Parathyroid adenoma (tissue), 2 donors: ENCODE results near the gene LARGE1.

ENCODE experiments used
- H2AFZ ChIP-seq: fragments of 300-600 bp; sonication (generic); one replicate; pipeline ENCODE4 v1.7.0; 2017; ENCODE audit warnings: antibody characterized with exemption, mild to moderate bottlenecking
- H3K27ac ChIP-seq: fragments of 300-600 bp; sonication (generic); one replicate; pipeline ENCODE4 v1.7.0; 2017
- H3K27me3 ChIP-seq: fragments of 300-600 bp; sonication (generic); one replicate; pipeline ENCODE4 v1.7.0; 2017; ENCODE audit warnings: low read length; ENCODE audit not compliant: control insufficient read depth, insufficient read depth
- H3K36me3 ChIP-seq: fragments of 300-600 bp; sonication (generic); one replicate; pipeline ENCODE4 v1.7.0; 2017; ENCODE audit warnings: low read length; ENCODE audit not compliant: control insufficient read depth, insufficient read depth
- H3K4me1 ChIP-seq: fragments of 300-600 bp; sonication (generic); one replicate; pipeline ENCODE4 v1.7.0; 2017; ENCODE audit warnings: control low read depth
- H3K4me2 ChIP-seq: fragments of 300-600 bp; sonication (generic); one replicate; pipeline ENCODE4 v1.7.0; 2017; ENCODE audit warnings: low read length
- H3K4me3 ChIP-seq: fragments of 300-600 bp; sonication (generic); one replicate; pipeline ENCODE4 v1.7.0; 2017; ENCODE audit warnings: low read depth, low read length
- H3K79me2 ChIP-seq: fragments of 300-600 bp; sonication (generic); one replicate; pipeline ENCODE4 v1.7.0; 2017; ENCODE audit warnings: control low read depth
- H3K9ac ChIP-seq: fragments of 300-600 bp; sonication (generic); one replicate; pipeline ENCODE4 v1.7.0; 2017; ENCODE audit warnings: mild to moderate bottlenecking
- H3K9me3 ChIP-seq: fragments of 300-600 bp; sonication (generic); one replicate; pipeline ENCODE4 v1.7.0; 2017; ENCODE audit warnings: low read length; ENCODE audit not compliant: control insufficient read depth
- CTCF ChIP-seq: fragments of 300-600 bp; sonication (generic); IDR thresholded peaks from one replicate; pipeline ENCODE4 v1.7.0; 2017; ENCODE audit warnings: antibody characterized with exemption, mild to moderate bottlenecking
- donor health status: primary hyperparathyroidism.

LARGE1 gene

GRCh38 chr22:33917744-33918406 is 2.4 kb downstream of the LARGE1 start:
- no peak overlapping the region for H3K4me3 ChIP-seq
- H3K79me2 ChIP-seq = no peaks in the 10 kb centered on the region
- H3K27ac ChIP-seq = no peak overlapping the region
- no peaks in the 10 kb centered on the region for H3K27me3 ChIP-seq
- no peak overlapping the region for H3K4me2 ChIP-seq
- TF ChIP-seq CTCF = no peak
- H3K9me3 ChIP-seq = no peaks in the 10 kb centered on the region
- H3K9ac ChIP-seq = no peak overlapping the region
- H3K36me3 ChIP-seq = no peaks in the 10 kb centered on the region
- H3K4me1 ChIP-seq = no peaks in the 10 kb centered on the region
- no peak overlapping the region for H2AFZ ChIP-seq

- no peak overlapping the region for H2AFZ ChIP-seq
- no peak overlapping the region for H3K9ac ChIP-seq
- H3K4me1 ChIP-seq = no peaks in the 10 kb centered on the region
- H3K79me2 ChIP-seq = no peaks in the 10 kb centered on the region
- no peaks in the 10 kb centered on the region for H3K9me3 ChIP-seq
- H3K27me3 ChIP-seq = no peaks in the 10 kb centered on the region
- H3K4me2 ChIP-seq = no peak overlapping the region
- no peak for TF ChIP-seq CTCF
- H3K27ac ChIP-seq = no peak overlapping the region
- H3K4me3 ChIP-seq = no peak overlapping the region
- H3K36me3 ChIP-seq = no peaks in the 10 kb centered on the region
Observed at GRCh38 chr22:33914699-33915098, 5.6 kb downstream of the LARGE1 start.

GRCh38 chr22:33914131-33914530 is 6.1 kb downstream of the LARGE1 start:
- H3K27ac ChIP-seq = no peak overlapping the region
- H3K4me2 ChIP-seq = no peak overlapping the region
- no peak for TF ChIP-seq CTCF
- no peak overlapping the region for H2AFZ ChIP-seq
- H3K9me3 ChIP-seq = no peaks in the 10 kb centered on the region
- H3K9ac ChIP-seq = no peak overlapping the region
- H3K79me2 ChIP-seq = no peaks in the 10 kb centered on the region
- no peaks in the 10 kb centered on the region for H3K4me1 ChIP-seq
- H3K4me3 ChIP-seq = no peak overlapping the region
- no peaks in the 10 kb centered on the region for H3K36me3 ChIP-seq
- no peaks in the 10 kb centered on the region for H3K27me3 ChIP-seq

GRCh38 chr22:33913188-33913587 is 7.1 kb downstream of the LARGE1 start:
- Histone ChIP-seq H3K4me2 (no peak overlapping the region), H3K36me3 (no peaks in the 10 kb centered on the region), H3K27ac (no peak overlapping the region), H3K9me3 (no peaks in the 10 kb centered on the region), H3K9ac (no peak overlapping the region), H2AFZ (no peak overlapping the region), H3K79me2 (no peaks in the 10 kb centered on the region), H3K4me1 (no peaks in the 10 kb centered on the region), H3K27me3 (no peaks in the 10 kb centered on the region), H3K4me3 (no peak overlapping the region)
- no peak for TF ChIP-seq CTCF

GRCh38 chr22:33909911-33910310 is 10.4 kb downstream of the LARGE1 start:
- H2AFZ ChIP-seq = no peak overlapping the region
- no peak overlapping the region for H3K4me3 ChIP-seq
- no peaks in the 10 kb centered on the region for H3K27me3 ChIP-seq
- no peak overlapping the region for H3K27ac ChIP-seq
- H3K9me3 ChIP-seq = no peaks in the 10 kb centered on the region
- no peak for TF ChIP-seq CTCF
- H3K4me1 ChIP-seq = no peaks in the 10 kb centered on the region
- H3K36me3 ChIP-seq = no peaks in the 10 kb centered on the region
- no peak overlapping the region for H3K4me2 ChIP-seq
- no peak overlapping the region for H3K9ac ChIP-seq
- no peaks in the 10 kb centered on the region for H3K79me2 ChIP-seq
